Measurements from ENCODE around the gene LPCAT3. TPM values are rescaled to one million over a fixed set of nuclear protein-coding genes. Genes with fewer than 3 reads are reported as not detected.

Gene LPCAT3
- total RNA-seq, 1 experiment from 2014 or later: 102 TPM

DNA sequence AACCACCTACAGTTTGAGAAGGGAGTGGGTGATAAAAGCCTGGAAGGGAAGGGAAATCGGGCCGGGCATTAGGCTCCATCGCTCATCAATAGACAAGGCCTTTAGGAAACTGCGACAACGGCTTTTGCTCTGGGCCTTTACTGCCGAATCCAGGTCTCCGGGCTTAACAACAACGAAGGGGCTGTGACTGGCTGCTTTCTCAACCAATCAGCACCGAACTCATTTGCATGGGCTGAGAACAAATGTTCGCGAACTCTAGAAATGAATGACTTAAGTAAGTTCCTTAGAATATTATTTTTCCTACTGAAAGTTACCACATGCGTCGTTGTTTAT lies 74.9 kb downstream of the LPCAT3 start:
- peaks cover 25% of the 10 kb centered on the region for H3K4me1 ChIP-seq (replicated peaks; ENCODE audit: insufficient read depth)
- peak overlapping the region; percentile 67; the same call in 1 of the 2 replicates for H3K4me3 ChIP-seq
- DNase-seq: peak; percentile 83 to 93
- H4K20me1 ChIP-seq (ENCODE audit: insufficient read depth): no peaks in the 10 kb centered on the region
- intact Hi-C loops (cut with micrococcal nuclease; ENCODE audit: unreplicated experiment): loop anchor here (2.0 to 5.0 kb wide), 2 partner anchors 71 to 191 kb away; partner anchors contain the start of genes MLF2 and SPSB2
- BruUV-seq (replicated peaks): no TSS peak
- TF ChIP-seq EZH2 (IDR thresholded peaks at IDR 0.05; ENCODE audit: low read depth): no peak
- TF ChIP-seq CTCF (conservative IDR thresholded peaks at IDR 0.05): no peak
- no peaks in the 10 kb centered on the region for H3K9me2 ChIP-seq (ENCODE audit: insufficient read depth)
- H3F3A ChIP-seq (ENCODE audit: insufficient read depth, low read depth): peaks cover 50% of the 10 kb centered on the region
- H3K36me3 ChIP-seq (ENCODE audit: low read depth): no peaks in the 10 kb centered on the region
- no peaks in the 10 kb centered on the region for H3K9me3 ChIP-seq (ENCODE audit: insufficient read depth, low read depth)
- H3K27ac ChIP-seq: peak overlapping the region; percentile 94
- peak overlapping the region; percentile 82 for H3K4me2 ChIP-seq
- CTCF ChIA-PET: interaction anchor here (1.5 to 4.4 kb wide), 6 partner anchors 18 to 201 kb away, joined by 4 to 47 read pairs (median 29); partner anchors contain the start of gene C1RL
- H3K79me2 ChIP-seq (ENCODE audit: low read depth): peaks cover 28% of the 10 kb centered on the region; the same call in 1 of the 2 replicates
- POLR2A ChIA-PET (ENCODE audit: unreplicated experiment): interaction anchor here (0.5 to 3.6 kb wide), 24 partner anchors 18 to 607 kb away, joined by 3 to 54 read pairs (median 6); partner anchors contain the start of genes C1RL, LPCAT3, MLF2 and SPSB2
- no peaks in the 10 kb centered on the region for H3K27me3 ChIP-seq (ENCODE audit: insufficient read depth, low read depth)
- no peak overlapping the region; the same call in 1 of the 2 replicates for H2AFZ ChIP-seq

DNA sequence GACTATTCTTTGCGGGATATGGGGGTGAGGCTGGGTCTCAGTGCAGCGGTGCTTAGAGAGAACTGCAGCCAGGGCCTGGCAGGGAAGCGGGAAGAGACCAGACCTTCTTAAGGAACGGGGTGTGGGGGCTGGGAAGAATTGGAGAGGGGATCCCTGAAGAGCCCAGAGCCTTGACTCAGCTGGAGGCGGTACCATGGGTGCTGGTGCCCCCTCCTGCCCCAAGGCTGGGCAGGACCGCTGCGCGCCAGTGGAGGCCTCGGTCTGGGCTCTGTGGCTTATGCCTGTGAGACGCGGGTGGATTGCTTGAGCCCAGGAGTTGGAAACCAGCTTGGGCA lies 76.0 kb downstream of the LPCAT3 start:
- ChIA-PET POLR2A (ENCODE audit: unreplicated experiment) (interaction anchor here (0.6 kb wide), 1 partner anchor 126 kb away, joined by 3 read pairs; no protein-coding TSS in a partner anchor), CTCF (interaction anchor here (4.4 kb wide), 1 partner anchor 18 kb away, joined by 38 read pairs; no protein-coding TSS in a partner anchor)
- H3K27ac ChIP-seq: no peak overlapping the region
- no peaks in the 10 kb centered on the region for H3K9me2 ChIP-seq (ENCODE audit: insufficient read depth)
- H3K4me2 ChIP-seq: no peak overlapping the region
- H3K79me2 ChIP-seq (ENCODE audit: low read depth): peaks cover 18% of the 10 kb centered on the region; the same call in 1 of the 2 replicates
- H3K36me3 ChIP-seq (ENCODE audit: low read depth): no peaks in the 10 kb centered on the region
- no peak overlapping the region for H3K4me3 ChIP-seq
- peak in 1 of 2 experiments; percentile 44 for DNase-seq
- intact Hi-C loops (cut with micrococcal nuclease; ENCODE audit: unreplicated experiment): loop anchor here (2.0 to 5.0 kb wide), 2 partner anchors 69 to 190 kb away; partner anchors contain the start of genes MLF2 and SPSB2
- no peak overlapping the region for H2AFZ ChIP-seq
- no peaks in the 10 kb centered on the region for H3K27me3 ChIP-seq (ENCODE audit: insufficient read depth, low read depth)
- BruUV-seq (replicated peaks): no TSS peak
- H4K20me1 ChIP-seq (ENCODE audit: insufficient read depth): no peaks in the 10 kb centered on the region
- H3K9me3 ChIP-seq (ENCODE audit: insufficient read depth, low read depth): no peaks in the 10 kb centered on the region
- H3F3A ChIP-seq (ENCODE audit: insufficient read depth, low read depth): peaks cover 50% of the 10 kb centered on the region
- H3K4me1 ChIP-seq (replicated peaks; ENCODE audit: insufficient read depth): peaks cover 27% of the 10 kb centered on the region
- TF ChIP-seq CTCF (conservative IDR thresholded peaks at IDR 0.05) (no peak), EZH2 (IDR thresholded peaks at IDR 0.05; ENCODE audit: low read depth) (no peak)

DNA sequence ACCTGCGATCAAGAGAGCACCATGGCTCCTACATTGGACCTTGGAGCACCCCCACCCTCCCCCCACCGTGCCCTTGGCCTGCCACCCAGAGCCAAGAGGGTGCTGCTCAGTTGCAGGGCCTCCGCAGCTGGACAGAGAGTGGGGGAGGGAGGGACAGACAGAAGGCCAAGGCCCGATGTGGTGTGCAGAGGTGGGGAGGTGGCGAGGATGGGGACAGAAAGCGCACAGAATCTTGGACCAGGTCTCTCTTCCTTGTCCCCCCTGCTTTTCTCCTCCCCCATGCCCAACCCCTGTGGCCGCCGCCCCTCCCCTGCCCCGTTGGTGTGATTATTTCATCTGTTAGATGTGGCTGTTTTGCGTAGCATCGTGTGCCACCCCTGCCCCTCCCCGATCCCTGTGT lies 76.5 kb downstream of the LPCAT3 start:
- H4K20me1 ChIP-seq (ENCODE audit: insufficient read depth): no peaks in the 10 kb centered on the region
- no peak overlapping the region for H3K4me3 ChIP-seq
- TF ChIP-seq EZH2 (IDR thresholded peaks at IDR 0.05; ENCODE audit: low read depth) (no peak), CTCF (conservative IDR thresholded peaks at IDR 0.05) (no peak)
- H3K79me2 ChIP-seq (ENCODE audit: low read depth): peaks cover 13% of the 10 kb centered on the region; the same call in 1 of the 2 replicates
- no peaks in the 10 kb centered on the region for H3K36me3 ChIP-seq (ENCODE audit: low read depth)
- peaks cover 22% of the 10 kb centered on the region for H3K4me1 ChIP-seq (replicated peaks; ENCODE audit: insufficient read depth)
- no peak overlapping the region for H3K27ac ChIP-seq
- intact Hi-C loops (cut with micrococcal nuclease; ENCODE audit: unreplicated experiment): loop anchor here (2.0 to 5.0 kb wide), 2 partner anchors 69 to 189 kb away; partner anchors contain the start of genes MLF2 and SPSB2
- no peak for DNase-seq
- H3K9me2 ChIP-seq (ENCODE audit: insufficient read depth): no peaks in the 10 kb centered on the region
- H3F3A ChIP-seq (ENCODE audit: insufficient read depth, low read depth): peaks cover 50% of the 10 kb centered on the region
- CTCF ChIA-PET: interaction anchor here (0.8 kb wide), 1 partner anchor 72 kb away, joined by 3 read pairs; no protein-coding TSS in a partner anchor
- no TSS peak for BruUV-seq (replicated peaks)
- H3K9me3 ChIP-seq (ENCODE audit: insufficient read depth, low read depth): no peaks in the 10 kb centered on the region
- H2AFZ ChIP-seq: no peak overlapping the region
- H3K27me3 ChIP-seq (ENCODE audit: insufficient read depth, low read depth): no peaks in the 10 kb centered on the region
- POLR2A ChIA-PET (ENCODE audit: unreplicated experiment): interaction anchor here (0.5 to 0.6 kb wide), 2 partner anchors 67 to 75 kb away, joined by 3 to 6 read pairs; no protein-coding TSS in a partner anchor
- no peak overlapping the region for H3K4me2 ChIP-seq
